SK-N-SH (cell line): ENCODE data around the gene RAD51B.

Experiments used
- CHD2 ChIP-seq: fragments of 150-350 bp; IDR thresholded peaks from 2 replicates; pipeline ENCODE4 v1.6.1; 2018; ENCODE audit warnings: low read length; ENCODE audit not compliant: partially characterized antibody
- CTCF ChIP-seq: fragments of 200-600 bp; sonication (generic); IDR thresholded peaks from 2 replicates; pipeline ENCODE4 v1.6.1; 2017; ENCODE audit warnings: antibody characterized with exemption, mild to moderate bottlenecking, moderate library complexity
- EP300 ChIP-seq, 2 experiments: IDR thresholded peaks; 2 replicates each; pipeline versions ENCODE4 v1.4.0 to v1.6.1; 2012; ENCODE audit warnings: borderline replicate concordance in 1 of 2, low read depth in 1 of 2, low read length in 1 of 2
- IRF3 ChIP-seq: fragments of 150-350 bp; IDR thresholded peaks from 2 replicates; pipeline ENCODE4 v1.6.1; 2016; ENCODE audit warnings: mild to moderate bottlenecking, low read depth, low read length
- POLR2AphosphoS5 ChIP-seq: IDR thresholded peaks from 2 replicates; pipeline ENCODE4 v1.6.1; 2012; ENCODE audit warnings: low read depth, low read length
- RFX5 ChIP-seq: IDR thresholded peaks from 2 replicates; pipeline ENCODE4 v1.6.1; 2012; ENCODE audit warnings: mild to moderate bottlenecking, improper control_type of control experiment, low read length
- SMC3 ChIP-seq: IDR thresholded peaks from 2 replicates; pipeline ENCODE4 v1.6.1; 2012; ENCODE audit warnings: low read depth, low read length, improper control_type of control experiment
- TAF1 ChIP-seq: IDR thresholded peaks from 2 replicates; pipeline ENCODE4 v1.6.1; 2012; ENCODE audit warnings: low read depth, mild to moderate bottlenecking, low read length, moderate library complexity, borderline replicate concordance
- TF ChIP-seq, protein P1 (sequence below): fragments of 150-350 bp; IDR thresholded peaks from 2 replicates; pipeline ENCODE4 v1.6.1; 2017; ENCODE audit warnings: antibody characterized with exemption, low read length, low read depth, borderline replicate concordance
- TF ChIP-seq, protein P2 (sequence below): IDR thresholded peaks from 2 replicates; pipeline ENCODE4; 2012

DNA sequence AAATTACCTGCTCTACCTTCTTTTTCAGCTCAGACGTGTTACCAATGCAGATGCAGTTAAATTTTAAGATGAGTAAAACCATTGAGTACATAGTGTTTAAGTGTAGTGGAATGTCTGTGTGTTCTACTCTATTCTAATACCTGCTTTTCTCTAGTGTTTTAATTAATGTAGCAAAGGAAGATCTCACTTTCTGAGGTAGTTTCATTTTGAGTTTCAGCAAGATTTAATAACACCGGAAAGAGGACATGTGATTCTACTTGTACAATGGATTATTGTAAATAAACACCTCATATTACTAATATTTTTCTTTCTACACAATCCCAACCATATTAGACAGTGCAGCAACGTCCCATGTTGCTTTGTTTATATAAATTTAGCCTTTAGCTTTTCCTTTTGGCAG lies 315.4 kb downstream of the RAD51B start:
- TF ChIP-seq TAF1 (no peak), CHD2 (no peak), SMC3 (no peak), CTCF (no peak), EP300 (IDR thresholded peaks at IDR 0.05; ENCODE audit: borderline replicate concordance in 1 of 2, low read depth in 1 of 2, low read length in 1 of 2) (no peak), RFX5 (no peak), IRF3 (no peak), POLR2AphosphoS5 (no peak)
- TF ChIP-seq, protein P1, sequence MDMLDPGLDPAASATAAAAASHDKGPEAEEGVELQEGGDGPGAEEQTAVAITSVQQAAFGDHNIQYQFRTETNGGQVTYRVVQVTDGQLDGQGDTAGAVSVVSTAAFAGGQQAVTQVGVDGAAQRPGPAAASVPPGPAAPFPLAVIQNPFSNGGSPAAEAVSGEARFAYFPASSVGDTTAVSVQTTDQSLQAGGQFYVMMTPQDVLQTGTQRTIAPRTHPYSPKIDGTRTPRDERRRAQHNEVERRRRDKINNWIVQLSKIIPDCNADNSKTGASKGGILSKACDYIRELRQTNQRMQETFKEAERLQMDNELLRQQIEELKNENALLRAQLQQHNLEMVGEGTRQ = no peak
- TF ChIP-seq, protein P2, sequence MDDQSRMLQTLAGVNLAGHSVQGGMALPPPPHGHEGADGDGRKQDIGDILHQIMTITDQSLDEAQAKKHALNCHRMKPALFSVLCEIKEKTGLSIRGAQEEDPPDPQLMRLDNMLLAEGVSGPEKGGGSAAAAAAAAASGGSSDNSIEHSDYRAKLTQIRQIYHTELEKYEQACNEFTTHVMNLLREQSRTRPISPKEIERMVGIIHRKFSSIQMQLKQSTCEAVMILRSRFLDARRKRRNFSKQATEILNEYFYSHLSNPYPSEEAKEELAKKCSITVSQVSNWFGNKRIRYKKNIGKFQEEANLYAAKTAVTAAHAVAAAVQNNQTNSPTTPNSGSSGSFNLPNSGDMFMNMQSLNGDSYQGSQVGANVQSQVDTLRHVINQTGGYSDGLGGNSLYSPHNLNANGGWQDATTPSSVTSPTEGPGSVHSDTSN = no peak
